GM12878 (cell line): ENCODE results near the gene LHFPL3. TPM values are rescaled to one million over a fixed set of nuclear protein-coding genes. Genes with fewer than 3 reads are reported as not detected.

ENCODE experiments used
- ATAC-seq: fragments of 200-7000 bp; cut with Tn5 transposase; 3 replicates; pipeline ENCODE4 v1.9.1; 2020; ENCODE audit warnings: mild to moderate bottlenecking, moderate library complexity
- BruUV-seq: library from RNA; stranded (reverse); fragments of 400-500 nt; replicated peaks from 2 replicates; lab custom pipeline; 2021; lab: Mats Ljungman, UMichigan
- CTCF ChIA-PET: fragments of 300-600 bp; sonication (Branson Sonifier 250); formaldehyde crosslinking; extraction: SDS; loops from one replicate; lab custom pipeline; 2021; ENCODE audit warnings: inconsistent platforms; lab: Yijun Ruan, JAX
- POLR2A ChIA-PET: fragments of 350-600 bp; formaldehyde crosslinking; extraction: SDS; loops from one replicate; lab custom pipeline; 2021; ENCODE audit warnings: inconsistent platforms; lab: Charles Lee
- RAD21 ChIA-PET: fragments of 300-600 bp; sonication (Branson Sonifier 250); formaldehyde crosslinking; loops from one replicate; lab custom pipeline; 2023; ENCODE audit warnings: antibody characterized with exemption; ENCODE audit not compliant: unreplicated experiment; lab: Charles Lee
- SMC1A ChIA-PET: fragments of 300-600 bp; sonication (Branson Sonifier 250); formaldehyde crosslinking; loops from one replicate; lab custom pipeline; 2023; ENCODE audit not compliant: unreplicated experiment, uncharacterized antibody; lab: Charles Lee
- DNase-seq: peaks from one replicate; pipeline ENCODE4 v3.0.0-alpha.2; 2011; ENCODE audit warnings: low read depth, low spot score
- FAIRE-seq: peaks from 3 replicates; lab custom pipeline; 2011; peaks lifted over from hg19 to GRCh38; lab: Jason Lieb, UNC
- H2AFZ ChIP-seq: 2 replicates; pipeline ENCODE4 v1.6.0; 2011; ENCODE audit warnings: low read depth, low read length, control low read depth; ENCODE audit not compliant: control insufficient read depth
- H3K27ac ChIP-seq: 2 replicates; pipeline ENCODE4 v1.5.1; 2011; ENCODE audit warnings: control low read depth; ENCODE audit not compliant: control insufficient read depth, insufficient read depth
- H3K27me3 ChIP-seq, 2 experiments: replicated peaks in 1 of 2; 2 replicates each; pipeline versions ENCODE4 v1.6.0 to v1.6.1; 2011; ENCODE audit warnings: low read length in 1 of 2; ENCODE audit not compliant: control insufficient read depth in 2 of 2, insufficient read depth in 2 of 2
- H3K36me3 ChIP-seq, 2 experiments: 2 replicates each; pipeline ENCODE4 v1.5.1; 2011; ENCODE audit warnings: low read length in 1 of 2; ENCODE audit not compliant: control insufficient read depth in 2 of 2, insufficient read depth in 2 of 2
- H3K4me1 ChIP-seq: 2 replicates; pipeline ENCODE4 v1.6.1; 2011; ENCODE audit warnings: mild to moderate bottlenecking, low read length, moderate library complexity, mixed read lengths; ENCODE audit not compliant: control insufficient read depth, insufficient read depth
- H3K4me2 ChIP-seq: 2 replicates; pipeline ENCODE4 v1.6.0; 2011; ENCODE audit warnings: control low read depth; ENCODE audit not compliant: control insufficient read depth, insufficient read depth
- H3K4me3 ChIP-seq: fragments of 200-600 bp; sonication (generic); 2 replicates; pipeline ENCODE4 v1.5.1; 2016
- H3K79me2 ChIP-seq: 2 replicates; pipeline ENCODE4 v1.6.0; 2011; ENCODE audit warnings: low read length; ENCODE audit not compliant: control insufficient read depth, insufficient read depth
- H3K9ac ChIP-seq: 2 replicates; pipeline ENCODE4 v1.8.0; 2011; ENCODE audit warnings: low read length, control low read depth, mixed read lengths; ENCODE audit not compliant: control insufficient read depth, insufficient read depth
- H3K9me3 ChIP-seq: replicated peaks from 3 replicates; pipeline ENCODE4 v1.5.1; 2011; ENCODE audit warnings: mild to moderate bottlenecking, low read length; ENCODE audit not compliant: control insufficient read depth, insufficient read depth
- H4K20me1 ChIP-seq: 2 replicates; pipeline ENCODE4 v1.6.0; 2011; ENCODE audit not compliant: control insufficient read depth, insufficient read depth
- BMI1 ChIP-seq: fragments of 450-650 bp; IDR thresholded peaks from 2 replicates; pipeline ENCODE4 v1.6.1; 2016; ENCODE audit warnings: mild to moderate bottlenecking, moderate library complexity, borderline replicate concordance
- CBX3 ChIP-seq: fragments of 200-600 bp; sonication (generic); IDR thresholded peaks from 2 replicates; pipeline ENCODE4 v1.6.1; 2016; ENCODE audit warnings: low read depth, borderline replicate concordance
- CEBPB ChIP-seq, 2 experiments: fragments of 150-350 bp in 1 of 2; IDR thresholded peaks; 2 replicates each; pipeline ENCODE4 v1.6.1; 2012 to 2014; ENCODE audit warnings: low read depth in 2 of 2, low read length in 2 of 2, borderline replicate concordance in 1 of 2, inconsistent platforms in 1 of 2
- CHD4 ChIP-seq: fragments of 200-600 bp; sonication (generic); IDR thresholded peaks from 2 replicates; pipeline ENCODE4 v1.6.1; 2016; ENCODE audit warnings: mild to moderate bottlenecking
- CREM ChIP-seq: IDR thresholded peaks from 2 replicates; pipeline ENCODE4 v1.6.1; 2014; ENCODE audit warnings: antibody characterized with exemption, low read depth
- E4F1 ChIP-seq: fragments of 450-650 bp; IDR thresholded peaks from 2 replicates; pipeline ENCODE4 v1.6.1; 2018; ENCODE audit warnings: borderline replicate concordance, mild to moderate bottlenecking; ENCODE audit not compliant: partially characterized antibody
- IKZF2 ChIP-seq, 2 experiments: fragments of 450-650 bp; IDR thresholded peaks; 2 replicates each; pipeline ENCODE4 v1.6.1; 2017; ENCODE audit warnings: mild to moderate bottlenecking in 2 of 2, moderate library complexity in 2 of 2
- JUND ChIP-seq: IDR thresholded peaks from 2 replicates; pipeline ENCODE4 v1.6.1; 2012; ENCODE audit warnings: low read depth, mild to moderate bottlenecking, low read length, improper control_type of control experiment, moderate library complexity
- MEF2A ChIP-seq: IDR thresholded peaks from 2 replicates; pipeline ENCODE4 v1.6.1; 2011; ENCODE audit warnings: low read depth, mild to moderate bottlenecking, low read length, moderate library complexity; ENCODE audit not compliant: insufficient read depth
- POLR2AphosphoS5 ChIP-seq: IDR thresholded peaks from 2 replicates; pipeline ENCODE4 v1.6.1; 2011; ENCODE audit warnings: mild to moderate bottlenecking, low read length, inconsistent platforms
- SUZ12 ChIP-seq: fragments of 200-600 bp; sonication (generic); IDR thresholded peaks from one replicate; pipeline ENCODE4 v1.6.1; 2018; ENCODE audit warnings: antibody characterized with exemption, mild to moderate bottlenecking; ENCODE audit not compliant: unreplicated experiment
- TAF1 ChIP-seq: IDR thresholded peaks from 2 replicates; pipeline ENCODE4 v1.6.1; 2011; ENCODE audit warnings: mild to moderate bottlenecking, low read depth, low read length, borderline replicate concordance
- TCF12 ChIP-seq: IDR thresholded peaks from 2 replicates; pipeline ENCODE4 v1.6.1; 2011; ENCODE audit warnings: low read depth, mild to moderate bottlenecking, low read length
- ZZZ3 ChIP-seq: IDR thresholded peaks from 2 replicates; pipeline ENCODE4 v1.6.1; 2011; ENCODE audit warnings: low read depth; ENCODE audit not compliant: control insufficient read depth, insufficient read length
- WGBS: methylation state at CpG from one replicate; pipeline ENCODE4 v1.1.6; 2016; ENCODE audit warnings: low lambda C conversion rate; ENCODE audit not compliant: insufficient replicate concordance, insufficient coverage; ENCODE audit errors: missing lambda C conversion rate; 5-methylcytosine and 5-hydroxymethylcytosine counted together
- in situ Hi-C: fragments of 300-500 bp; cut with MboI; formaldehyde crosslinking; loops from 9 replicates; pipeline ENCODE4 v1.14.3; 2018; ENCODE audit warnings: mixed read lengths
- intact Hi-C: fragments of 100-400 bp; cut with micrococcal nuclease; formaldehyde crosslinking; loops from one replicate; pipeline ENCODE4 v1.14.2; 2022; ENCODE audit not compliant: unreplicated experiment
- polyA plus RNA-seq, 11 experiments: library from polyadenylated mRNA; depleted of rRNA in 4 of 11; unstranded in 6 of 11; stranded (reverse) in 5 of 11; fragments of >200 nt; fragmentation: Nextera tagmentation in 4 of 11; fragmentation: Illumina TruSeq in 1 of 11; extraction: Ambion mirVana in 4 of 11; extraction: Trizol in 1 of 11; gene quantifications; 1 replicate in 1 of 11; 2 replicates in 10 of 11; pipeline versions ENCODE4 v1.2.1 to v1.2.3, GENCODE V29; 2011 to 2016; ENCODE audit warnings: inconsistent platforms in 2 of 11, missing spikeins in 2 of 11, low read depth in 1 of 11
- total RNA-seq, 4 experiments: library from RNA; depleted of rRNA in 3 of 4; stranded (reverse); fragments of >200 nt in 3 of 4; fragmentation: Illumina TruSeq in 1 of 4; extraction: Trizol in 1 of 4; gene quantifications; 2 replicates each; pipeline versions ENCODE4 v1.2.1 to v1.2.3, GENCODE V29; 2013 to 2021
- TF ChIP-seq, protein P1 (sequence below): fragments of 450-650 bp; IDR thresholded peaks from 2 replicates; pipeline ENCODE4 v1.6.1; 2014; ENCODE audit warnings: mild to moderate bottlenecking

Gene LHFPL3
- total and polyA plus RNA-seq, 10 of the 15 experiments (the other 5 are each of a cell fraction or from before 2014, with no cell fraction given), result 0.09 TPM; not detected in 9

DNA sequence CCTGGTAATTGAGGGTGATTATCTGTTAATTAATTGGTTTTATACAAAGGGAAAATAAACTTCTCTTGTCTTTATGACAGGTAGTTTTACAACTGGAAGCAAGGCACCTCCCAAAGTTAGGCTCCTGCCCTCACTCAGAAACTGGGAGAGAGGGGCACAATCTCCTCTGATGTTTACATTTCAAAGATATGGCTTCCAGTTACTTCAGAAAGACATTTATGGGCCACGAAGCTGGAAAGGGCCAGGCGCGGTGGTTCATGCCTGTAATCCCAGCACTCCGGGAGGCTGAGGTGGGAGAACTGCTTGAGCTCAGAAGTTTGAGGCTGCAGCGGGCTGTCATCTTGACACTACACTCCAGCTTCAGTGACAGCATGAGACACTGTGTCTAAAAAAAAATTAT, 570.0 kb downstream of the LHFPL3 start:
- Histone ChIP-seq H3K79me2 (no peaks in the 10 kb centered on the region), H2AFZ (no peak overlapping the region), H3K4me3 (no peak overlapping the region), H3K27ac (peak overlapping the region; percentile 97), H3K4me1 (peaks cover 51% of the 10 kb centered on the region), H4K20me1 (no peaks in the 10 kb centered on the region), H3K4me2 (no peak overlapping the region), H3K9ac (no peak overlapping the region), H3K27me3 (no peaks in the 10 kb centered on the region), H3K9me3 (no peaks in the 10 kb centered on the region; the same call in 2 of the 3 replicates), H3K36me3 (no peaks in the 10 kb centered on the region)
- FAIRE-seq, result no peak
- BruUV-seq, result no TSS peak
- CTCF ChIA-PET, result interaction anchor here (0.6 to 22.2 kb wide), 4 partner anchors 14 to 165 kb away, joined by 3 to 581 read pairs (median 151); no protein-coding TSS in a partner anchor
- RAD21 ChIA-PET, result interaction anchor here (1.1 to 10.7 kb wide), 3 partner anchors 13 to 28 kb away, joined by 4 to 147 read pairs (median 12); no protein-coding TSS in a partner anchor
- WGBS, result 88% methylated on average over 5 of the region's 5 CpGs
- no peak for ATAC-seq
- no peak for TF ChIP-seq JUND
- no peak for TF ChIP-seq BMI1
- TF ChIP-seq E4F1, result no peak
- TF ChIP-seq ZZZ3, result no peak
- no peak for TF ChIP-seq POLR2AphosphoS5
- no peak for TF ChIP-seq CEBPB (IDR thresholded peaks at IDR 0.05; ENCODE audit: borderline replicate concordance in 1 of 2, low read depth in 2 of 2, low read length in 2 of 2)
- TF ChIP-seq, protein P1, sequence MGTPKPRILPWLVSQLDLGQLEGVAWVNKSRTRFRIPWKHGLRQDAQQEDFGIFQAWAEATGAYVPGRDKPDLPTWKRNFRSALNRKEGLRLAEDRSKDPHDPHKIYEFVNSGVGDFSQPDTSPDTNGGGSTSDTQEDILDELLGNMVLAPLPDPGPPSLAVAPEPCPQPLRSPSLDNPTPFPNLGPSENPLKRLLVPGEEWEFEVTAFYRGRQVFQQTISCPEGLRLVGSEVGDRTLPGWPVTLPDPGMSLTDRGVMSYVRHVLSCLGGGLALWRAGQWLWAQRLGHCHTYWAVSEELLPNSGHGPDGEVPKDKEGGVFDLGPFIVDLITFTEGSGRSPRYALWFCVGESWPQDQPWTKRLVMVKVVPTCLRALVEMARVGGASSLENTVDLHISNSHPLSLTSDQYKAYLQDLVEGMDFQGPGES, result no peak
- TF ChIP-seq CHD4, result no peak
- no peak for TF ChIP-seq SUZ12
- TF ChIP-seq CBX3, result no peak
- no peak for TF ChIP-seq CREM
- TF ChIP-seq TAF1, result no peak
- TF ChIP-seq TCF12, result no peak
- no peak for TF ChIP-seq MEF2A
- no peak for TF ChIP-seq IKZF2 (IDR thresholded peaks at IDR 0.05)
- SMC1A ChIA-PET, result interaction anchor here (1.1 to 12.8 kb wide), 6 partner anchors 10 to 44 kb away, joined by 3 to 236 read pairs (median 12); no protein-coding TSS in a partner anchor
- intact Hi-C loops (no loop called here), in situ Hi-C loops (no loop called here)
- POLR2A ChIA-PET, result interaction anchor here (0.7 to 1.5 kb wide), 5 partner anchors 14 to 288 kb away, joined by 3 to 8 read pairs (median 3); no protein-coding TSS in a partner anchor
- no peak for DNase-seq
